GM12878 (cell line): Measurements from ENCODE around the gene RGP1. TPM values are rescaled to one million over a fixed set of nuclear protein-coding genes. Genes with fewer than 3 reads are reported as not detected.

Experiments used
- ATAC-seq: fragments of 200-7000 bp; cut with Tn5 transposase; 3 replicates; pipeline ENCODE4 v1.9.1; 2020; ENCODE audit warnings: mild to moderate bottlenecking, moderate library complexity
- BruUV-seq: library from RNA; stranded (reverse); fragments of 400-500 nt; replicated peaks from 2 replicates; lab custom pipeline; 2021; lab: Mats Ljungman, UMichigan
- CTCF ChIA-PET: fragments of 300-600 bp; sonication (Branson Sonifier 250); formaldehyde crosslinking; extraction: SDS; loops from one replicate; lab custom pipeline; 2021; ENCODE audit warnings: inconsistent platforms; lab: Yijun Ruan, JAX
- POLR2A ChIA-PET: fragments of 350-600 bp; formaldehyde crosslinking; extraction: SDS; loops from one replicate; lab custom pipeline; 2021; ENCODE audit warnings: inconsistent platforms; lab: Charles Lee
- RAD21 ChIA-PET: fragments of 300-600 bp; sonication (Branson Sonifier 250); formaldehyde crosslinking; loops from one replicate; lab custom pipeline; 2023; ENCODE audit warnings: antibody characterized with exemption; ENCODE audit not compliant: unreplicated experiment; lab: Charles Lee
- SMC1A ChIA-PET: fragments of 300-600 bp; sonication (Branson Sonifier 250); formaldehyde crosslinking; loops from one replicate; lab custom pipeline; 2023; ENCODE audit not compliant: unreplicated experiment, uncharacterized antibody; lab: Charles Lee
- DNase-seq: peaks from one replicate; pipeline ENCODE4 v3.0.0-alpha.2; 2011; ENCODE audit warnings: low read depth, low spot score
- FAIRE-seq: peaks from 3 replicates; lab custom pipeline; 2011; peaks lifted over from hg19 to GRCh38; lab: Jason Lieb, UNC
- H2AFZ ChIP-seq: 2 replicates; pipeline ENCODE4 v1.6.0; 2011; ENCODE audit warnings: low read depth, low read length, control low read depth; ENCODE audit not compliant: control insufficient read depth
- H3K27ac ChIP-seq: 2 replicates; pipeline ENCODE4 v1.5.1; 2011; ENCODE audit warnings: control low read depth; ENCODE audit not compliant: control insufficient read depth, insufficient read depth
- H3K27me3 ChIP-seq, 2 experiments: replicated peaks in 1 of 2; 2 replicates each; pipeline versions ENCODE4 v1.6.0 to v1.6.1; 2011; ENCODE audit warnings: low read length in 1 of 2; ENCODE audit not compliant: control insufficient read depth in 2 of 2, insufficient read depth in 2 of 2
- H3K36me3 ChIP-seq, 2 experiments: 2 replicates each; pipeline ENCODE4 v1.5.1; 2011; ENCODE audit warnings: low read length in 1 of 2; ENCODE audit not compliant: control insufficient read depth in 2 of 2, insufficient read depth in 2 of 2
- H3K4me1 ChIP-seq: 2 replicates; pipeline ENCODE4 v1.6.1; 2011; ENCODE audit warnings: mild to moderate bottlenecking, low read length, moderate library complexity, mixed read lengths; ENCODE audit not compliant: control insufficient read depth, insufficient read depth
- H3K4me2 ChIP-seq: 2 replicates; pipeline ENCODE4 v1.6.0; 2011; ENCODE audit warnings: control low read depth; ENCODE audit not compliant: control insufficient read depth, insufficient read depth
- H3K4me3 ChIP-seq: fragments of 200-600 bp; sonication (generic); 2 replicates; pipeline ENCODE4 v1.5.1; 2016
- H3K79me2 ChIP-seq: 2 replicates; pipeline ENCODE4 v1.6.0; 2011; ENCODE audit warnings: low read length; ENCODE audit not compliant: control insufficient read depth, insufficient read depth
- H3K9ac ChIP-seq: 2 replicates; pipeline ENCODE4 v1.8.0; 2011; ENCODE audit warnings: low read length, control low read depth, mixed read lengths; ENCODE audit not compliant: control insufficient read depth, insufficient read depth
- H3K9me3 ChIP-seq: replicated peaks from 3 replicates; pipeline ENCODE4 v1.5.1; 2011; ENCODE audit warnings: mild to moderate bottlenecking, low read length; ENCODE audit not compliant: control insufficient read depth, insufficient read depth
- H4K20me1 ChIP-seq: 2 replicates; pipeline ENCODE4 v1.6.0; 2011; ENCODE audit not compliant: control insufficient read depth, insufficient read depth
- BMI1 ChIP-seq: fragments of 450-650 bp; IDR thresholded peaks from 2 replicates; pipeline ENCODE4 v1.6.1; 2016; ENCODE audit warnings: mild to moderate bottlenecking, moderate library complexity, borderline replicate concordance
- BRCA1 ChIP-seq: IDR thresholded peaks from 2 replicates; pipeline ENCODE4 v1.6.1; 2011; ENCODE audit warnings: low read depth, low read length, improper control_type of control experiment
- CBX5 ChIP-seq: sonication (generic); IDR thresholded peaks from 2 replicates; pipeline ENCODE4 v1.6.1; 2016; ENCODE audit warnings: low read depth, moderate library complexity, mild to moderate bottlenecking, inconsistent platforms
- CHD2 ChIP-seq: IDR thresholded peaks from 2 replicates; pipeline ENCODE4 v1.6.1; 2011; ENCODE audit warnings: low read depth, low read length, improper control_type of control experiment, borderline replicate concordance
- IRF4 ChIP-seq: IDR thresholded peaks from 2 replicates; pipeline ENCODE4 v1.6.1; 2011; ENCODE audit warnings: low read depth, low read length
- JUND ChIP-seq: IDR thresholded peaks from 2 replicates; pipeline ENCODE4 v1.6.1; 2012; ENCODE audit warnings: low read depth, mild to moderate bottlenecking, low read length, improper control_type of control experiment, moderate library complexity
- KAT2A ChIP-seq: conservative IDR thresholded peaks from 2 replicates; pipeline ENCODE4 v1.6.1; 2011; ENCODE audit warnings: low read depth, low read length; ENCODE audit not compliant: control insufficient read depth
- MLLT1 ChIP-seq: fragments of 450-650 bp; IDR thresholded peaks from 2 replicates; pipeline ENCODE4 v1.6.1; 2016; ENCODE audit warnings: mild to moderate bottlenecking
- NR2F1 ChIP-seq: fragments of 450-650 bp; conservative IDR thresholded peaks from 2 replicates; pipeline ENCODE4 v1.6.1; 2017; ENCODE audit warnings: mild to moderate bottlenecking
- RBBP5 ChIP-seq: fragments of 200-600 bp; sonication (generic); conservative IDR thresholded peaks from 2 replicates; pipeline ENCODE4 v1.6.1; 2016
- RELB ChIP-seq: fragments of 450-650 bp; IDR thresholded peaks from 2 replicates; pipeline ENCODE4 v1.6.1; 2017; ENCODE audit warnings: low read depth, mild to moderate bottlenecking, moderate library complexity
- RFX5 ChIP-seq: IDR thresholded peaks from 2 replicates; pipeline ENCODE4 v1.6.1; 2011; ENCODE audit warnings: low read depth, low read length, improper control_type of control experiment
- SIN3A ChIP-seq: IDR thresholded peaks from 2 replicates; pipeline ENCODE4 v1.6.1; 2012; ENCODE audit warnings: low read depth, low read length, improper control_type of control experiment
- SIX5 ChIP-seq: IDR thresholded peaks from 2 replicates; pipeline ENCODE4 v1.6.1; 2011; ENCODE audit warnings: mild to moderate bottlenecking, low read depth, low read length, moderate library complexity; ENCODE audit not compliant: severe bottlenecking
- SREBF2 ChIP-seq: IDR thresholded peaks from 2 replicates; pipeline ENCODE4 v1.6.1; 2012; ENCODE audit warnings: mild to moderate bottlenecking, low read length
- STAT3 ChIP-seq: IDR thresholded peaks from 2 replicates; pipeline ENCODE4 v1.6.1; 2011; ENCODE audit warnings: low read depth, low read length, improper control_type of control experiment
- ZNF217 ChIP-seq: fragments of 450-650 bp; IDR thresholded peaks from 2 replicates; pipeline ENCODE4 v1.6.1; 2017; ENCODE audit warnings: antibody characterized with exemption, mild to moderate bottlenecking
- ZNF622 ChIP-seq: fragments of 450-650 bp; IDR thresholded peaks from 2 replicates; pipeline ENCODE4 v1.6.1; 2017; ENCODE audit warnings: mild to moderate bottlenecking, inconsistent platforms
- WGBS: methylation state at CpG from one replicate; pipeline ENCODE4 v1.1.6; 2016; ENCODE audit warnings: low lambda C conversion rate; ENCODE audit not compliant: insufficient replicate concordance, insufficient coverage; ENCODE audit errors: missing lambda C conversion rate; 5-methylcytosine and 5-hydroxymethylcytosine counted together
- in situ Hi-C: fragments of 300-500 bp; cut with MboI; formaldehyde crosslinking; loops from 9 replicates; pipeline ENCODE4 v1.14.3; 2018; ENCODE audit warnings: mixed read lengths
- intact Hi-C: fragments of 100-400 bp; cut with micrococcal nuclease; formaldehyde crosslinking; loops from one replicate; pipeline ENCODE4 v1.14.2; 2022; ENCODE audit not compliant: unreplicated experiment
- polyA plus RNA-seq, 11 experiments: library from polyadenylated mRNA; depleted of rRNA in 4 of 11; unstranded in 6 of 11; stranded (reverse) in 5 of 11; fragments of >200 nt; fragmentation: Nextera tagmentation in 4 of 11; fragmentation: Illumina TruSeq in 1 of 11; extraction: Ambion mirVana in 4 of 11; extraction: Trizol in 1 of 11; gene quantifications; 1 replicate in 1 of 11; 2 replicates in 10 of 11; pipeline versions ENCODE4 v1.2.1 to v1.2.3, GENCODE V29; 2011 to 2016; ENCODE audit warnings: inconsistent platforms in 2 of 11, missing spikeins in 2 of 11, low read depth in 1 of 11
- total RNA-seq, 4 experiments: library from RNA; depleted of rRNA in 3 of 4; stranded (reverse); fragments of >200 nt in 3 of 4; fragmentation: Illumina TruSeq in 1 of 4; extraction: Trizol in 1 of 4; gene quantifications; 2 replicates each; pipeline versions ENCODE4 v1.2.1 to v1.2.3, GENCODE V29; 2013 to 2021

RGP1 gene
- total and polyA plus RNA-seq, 10 of the 15 experiments (the other 5 are each of a cell fraction or from before 2014, with no cell fraction given) = 0.44 to 14.9 (median 7.4) TPM

- ATAC-seq = no peak
- Histone ChIP-seq H3K79me2 (no peaks in the 10 kb centered on the region), H3K27me3 (no peaks in the 10 kb centered on the region), H3K36me3 (no peaks in the 10 kb centered on the region; a peak in 3 of 4 replicates)
- TF ChIP-seq STAT3 (no peak), RBBP5 (no peak), CBX5 (no peak), BRCA1 (no peak), ZNF622 (no peak), RELB (no peak), KAT2A (no peak), MLLT1 (no peak), BMI1 (no peak), IRF4 (no peak), JUND (no peak), SIX5 (no peak), NR2F1 (no peak), CHD2 (no peak), SREBF2 (no peak), SIN3A (no peak), RFX5 (no peak), ZNF217 (no peak)
- TF ChIP-seq, all 136 proteins: peak for 0
- Histone ChIP-seq H3K4me2 (no peak within 1 kb of the TSS), H2AFZ (no peak within 1 kb of the TSS), H3K9ac (no peak within 1 kb of the TSS), H3K9me3 (no peaks in the 10 kb centered on the region), H3K4me3 (no peak within 1 kb of the TSS), H4K20me1 (no peaks in the 10 kb centered on the region; the same call in 1 of the 2 replicates), H3K4me1 (no peaks in the 10 kb centered on the region; the same call in 1 of the 2 replicates), H3K27ac (no peak within 1 kb of the TSS)
- RAD21 ChIA-PET = interaction anchor here (1.1 kb wide), 1 partner anchor 35 kb away, joined by 4 read pairs; no protein-coding TSS in a partner anchor
- intact Hi-C loops = loop anchor here (2.0 kb wide), 1 partner anchor 23 kb away; the partner anchor contains the start of gene HINT2
- no TSS peak for BruUV-seq
- DNase-seq (no peak), FAIRE-seq (no peak)
- SMC1A ChIA-PET = no interaction called here
- CTCF ChIA-PET = interaction anchor here (1.2 to 2.3 kb wide), 3 partner anchors 32 to 91 kb away, joined by 3 to 7 read pairs (median 6); no protein-coding TSS in a partner anchor
- POLR2A ChIA-PET = no interaction called here
- WGBS = 87% methylated on average over 6 of the region's 64 CpGs
- in situ Hi-C loops = no loop called here
These were observed 42.3 kb downstream of the RGP1 start, which contains the start of gene NPR2 for GRCh38 chr9:35791297-35791921. Gene NPR2, plus strand, starts transcription at chr9:35791591. Its CDS starts 818 bp downstream, at chr9:35792409.
